H1 (cell line): ENCODE results near the gene ST8SIA3. TPM values are rescaled to one million over a fixed set of nuclear protein-coding genes. Genes with fewer than 3 reads are reported as not detected.

Experiments used
- CTCF ChIA-PET: fragments of 300-600 bp; sonication (Branson Sonifier 250); formaldehyde crosslinking; loops from one replicate; lab custom pipeline; 2021; ENCODE audit not compliant: partially characterized antibody; lab: Charles Lee
- POLR2A ChIA-PET: fragments of 300-600 bp; sonication (Branson Sonifier 250); formaldehyde crosslinking; loops from one replicate; lab custom pipeline; 2021; ENCODE audit warnings: inconsistent platforms; ENCODE audit not compliant: partially characterized antibody; lab: Charles Lee
- DNase-seq, 2 experiments: peaks; one replicate each; pipeline versions ENCODE4 v3.0.0 to v3.0.0-alpha.2; 2010 to 2022; ENCODE audit warnings: low spot score in 2 of 2, low read depth in 1 of 2, mixed read lengths in 1 of 2
- FAIRE-seq: peaks from 2 replicates; lab custom pipeline; 2011; peaks lifted over from hg19 to GRCh38; lab: Jason Lieb, UNC
- H2AFZ ChIP-seq: 2 replicates; pipeline ENCODE4 v1.8.1; 2012; ENCODE audit warnings: low read length, inconsistent platforms
- H2AK5ac ChIP-seq: 2 replicates; pipeline ENCODE4 v1.6.1; 2013; ENCODE audit warnings: low read depth, low read length
- H2BK120ac ChIP-seq: replicated peaks from 2 replicates; pipeline ENCODE3; 2013; ENCODE audit warnings: low read depth, low read length, inconsistent platforms
- H2BK12ac ChIP-seq: 2 replicates; pipeline ENCODE4 v1.6.1; 2013; ENCODE audit warnings: low read depth, low read length
- H2BK15ac ChIP-seq: 2 replicates; pipeline ENCODE4 v1.6.1; 2013; ENCODE audit warnings: low read length
- H2BK20ac ChIP-seq: 2 replicates; pipeline ENCODE4 v1.6.1; 2013; ENCODE audit warnings: low read length
- H2BK5ac ChIP-seq: 2 replicates; pipeline ENCODE4 v1.6.1; 2013; ENCODE audit warnings: low read depth, low read length
- H3K14ac ChIP-seq: 2 replicates; pipeline ENCODE4 v1.6.1; 2013; ENCODE audit warnings: inconsistent platforms; ENCODE audit not compliant: insufficient read length
- H3K18ac ChIP-seq: 2 replicates; pipeline ENCODE4 v1.6.1; 2013; ENCODE audit warnings: low read length; ENCODE audit errors: extremely low read depth
- H3K23ac ChIP-seq: 2 replicates; pipeline ENCODE4 v1.6.1; 2013; ENCODE audit warnings: inconsistent platforms; ENCODE audit not compliant: insufficient read length
- H3K23me2 ChIP-seq: 2 replicates; pipeline ENCODE4 v1.6.1; 2013; ENCODE audit warnings: low read depth, low read length
- H3K27ac ChIP-seq: 2 replicates; pipeline ENCODE4 v1.6.1; 2011; ENCODE audit warnings: low read depth, low read length, inconsistent platforms
- H3K27me3 ChIP-seq, 4 experiments: replicated peaks in 1 of 4; 1 replicate in 1 of 4; 2 replicates in 3 of 4; pipeline versions ENCODE4 v1.6.1 to v1.8.1; 2011 to 2013; ENCODE audit warnings: low read length in 3 of 4, mild to moderate bottlenecking in 3 of 4, inconsistent platforms in 2 of 4, mixed read lengths in 2 of 4, moderate library complexity in 1 of 4; ENCODE audit not compliant: control insufficient read depth in 3 of 4, insufficient read depth in 3 of 4; ENCODE audit errors: extremely low read depth in 1 of 4
- H3K36me3 ChIP-seq, 4 experiments: 2 replicates each; pipeline versions ENCODE4 v1.6.1 to v1.8.1; 2011 to 2013; ENCODE audit warnings: mild to moderate bottlenecking in 4 of 4, low read length in 3 of 4, moderate library complexity in 2 of 4, control low read depth in 1 of 4, inconsistent platforms in 1 of 4; ENCODE audit not compliant: insufficient read depth in 4 of 4, control insufficient read depth in 2 of 4
- H3K4ac ChIP-seq: replicated peaks from 2 replicates; pipeline ENCODE3; 2013; ENCODE audit warnings: low read length, low read depth, mixed read lengths, inconsistent platforms; ENCODE audit not compliant: insufficient read length
- H3K4me1 ChIP-seq, 4 experiments: replicated peaks in 1 of 4; 1 replicate in 1 of 4; 2 replicates in 3 of 4; pipeline versions ENCODE4 v1.6.1 to v1.8.1; 2011 to 2013; ENCODE audit warnings: low read length in 3 of 4, inconsistent platforms in 2 of 4, mixed read lengths in 1 of 4; ENCODE audit not compliant: insufficient read depth in 4 of 4, control insufficient read depth in 3 of 4
- H3K4me2 ChIP-seq, 2 experiments: 2 replicates each; pipeline versions ENCODE4 v1.6.1 to v1.8.1; 2011 to 2013; ENCODE audit warnings: low read depth in 2 of 2, low read length in 2 of 2, control low read depth in 1 of 2, inconsistent platforms in 1 of 2, mild to moderate bottlenecking in 1 of 2; ENCODE audit not compliant: insufficient read depth in 1 of 2
- H3K4me3 ChIP-seq, 4 experiments: fragments of 200-600, 300-600 bp in 1 of 4; sonication (generic), shearing (Covaris generic), sonication (Bioruptor Twin) in 1 of 4; 2 replicates each; pipeline versions ENCODE4 v1.5.1 to v1.8.1; 2011 to 2016; ENCODE audit warnings: low read length in 4 of 4, low read depth in 3 of 4, control low read depth in 2 of 4, inconsistent platforms in 2 of 4, mild to moderate bottlenecking in 2 of 4, mixed read lengths in 1 of 4, moderate library complexity in 1 of 4; ENCODE audit not compliant: insufficient read depth in 2 of 4; ENCODE audit errors: extremely low read depth in 1 of 4
- H3K56ac ChIP-seq: replicated peaks from 2 replicates; pipeline ENCODE3; 2013; ENCODE audit warnings: low read depth, mild to moderate bottlenecking, mixed read lengths, low read length, inconsistent platforms; ENCODE audit not compliant: insufficient read length
- H3K79me1 ChIP-seq: 2 replicates; pipeline ENCODE4 v1.6.1; 2013; ENCODE audit warnings: low read depth, low read length, control low read depth
- H3K79me2 ChIP-seq, 2 experiments: 2 replicates each; pipeline versions ENCODE4 v1.6.1 to v1.8.1; 2012 to 2013; ENCODE audit warnings: low read length in 2 of 2, mild to moderate bottlenecking in 2 of 2, inconsistent platforms in 1 of 2; ENCODE audit not compliant: insufficient read depth in 2 of 2, control insufficient read depth in 1 of 2
- H3K9ac ChIP-seq, 4 experiments: replicated peaks in 1 of 4; 1 replicate in 1 of 4; 2 replicates in 3 of 4; pipeline versions ENCODE4 v1.6.1 to v1.8.1; 2011 to 2013; ENCODE audit warnings: low read depth in 3 of 4, low read length in 3 of 4, control low read depth in 2 of 4, mild to moderate bottlenecking in 2 of 4, moderate library complexity in 2 of 4, inconsistent platforms in 1 of 4; ENCODE audit errors: extremely low read depth in 1 of 4
- H3K9me3 ChIP-seq, 2 experiments: 2 replicates each; pipeline versions ENCODE4 v1.6.1 to v1.8.1; 2012 to 2013; ENCODE audit warnings: mild to moderate bottlenecking in 2 of 2, moderate library complexity in 2 of 2, control low read depth in 1 of 2, inconsistent platforms in 1 of 2, low read depth in 1 of 2, low read length in 1 of 2, mixed read lengths in 1 of 2; ENCODE audit not compliant: insufficient read depth in 2 of 2
- H4K20me1 ChIP-seq, 2 experiments: replicated peaks in 1 of 2; 2 replicates each; pipeline versions ENCODE3 to v1.8.1; 2011 to 2013; ENCODE audit warnings: inconsistent platforms in 2 of 2, low read length in 2 of 2, mild to moderate bottlenecking in 1 of 2; ENCODE audit not compliant: insufficient read depth in 2 of 2, control insufficient read depth in 1 of 2
- H4K5ac ChIP-seq: 2 replicates; pipeline ENCODE4 v1.6.1; 2013; ENCODE audit warnings: low read length, low read depth, mixed read lengths, inconsistent platforms; ENCODE audit not compliant: insufficient read length
- H4K8ac ChIP-seq: 2 replicates; pipeline ENCODE4 v1.8.0; 2013; ENCODE audit warnings: mild to moderate bottlenecking, moderate library complexity, low read length, inconsistent platforms; ENCODE audit not compliant: insufficient read depth; ENCODE audit errors: extremely low read depth
- H4K91ac ChIP-seq: replicated peaks from 2 replicates; pipeline ENCODE3; 2013; ENCODE audit warnings: low read length, mixed read lengths, inconsistent platforms; ENCODE audit not compliant: insufficient read length
- CHD1 ChIP-seq: IDR thresholded peaks from 2 replicates; pipeline ENCODE4 v1.6.1; 2012; ENCODE audit warnings: low read depth, low read length, improper control_type of control experiment
- EZH2 ChIP-seq: fragments of 200-600 bp; sonication (generic); IDR thresholded peaks from 2 replicates; pipeline ENCODE4 v1.7.1; 2012; ENCODE audit warnings: low read depth, mild to moderate bottlenecking, moderate library complexity, low read length, inconsistent platforms; ENCODE audit not compliant: severe bottlenecking
- HDAC6 ChIP-seq: IDR thresholded peaks from one replicate; pipeline ENCODE4 v1.7.1; 2012; ENCODE audit warnings: low read depth, mild to moderate bottlenecking, inconsistent platforms, low read length, moderate library complexity
- JUND ChIP-seq: IDR thresholded peaks from 2 replicates; pipeline ENCODE4 v1.6.1; 2011; ENCODE audit warnings: mild to moderate bottlenecking, improper control_type of control experiment, low read length
- KDM5A ChIP-seq: fragments of 200-600 bp; IDR thresholded peaks from 2 replicates; pipeline ENCODE4 v1.7.1; 2012; ENCODE audit warnings: mild to moderate bottlenecking, low read length, inconsistent platforms, mixed read lengths
- MAFK ChIP-seq: IDR thresholded peaks from 2 replicates; pipeline ENCODE4 v1.6.1; 2012; ENCODE audit warnings: low read depth, mild to moderate bottlenecking, improper control_type of control experiment, low read length
- POU5F1 ChIP-seq: IDR thresholded peaks from 2 replicates; pipeline ENCODE4 v1.6.1; 2011; ENCODE audit warnings: low read depth, mild to moderate bottlenecking, low read length, moderate library complexity
- RNF2 ChIP-seq: fragments of 200-900, 300-1000 bp; sonication (generic); IDR thresholded peaks from 2 replicates; pipeline ENCODE4 v1.7.1; 2016; ENCODE audit warnings: borderline replicate concordance, low read depth, mild to moderate bottlenecking, antibody characterized with exemption, low read length; ENCODE audit not compliant: poor library complexity, severe bottlenecking; ENCODE audit errors: missing control alignments
- SRF ChIP-seq: IDR thresholded peaks from 2 replicates; pipeline ENCODE4 v1.6.1; 2011; ENCODE audit warnings: mild to moderate bottlenecking, low read depth, low read length, moderate library complexity
- WGBS, 2 experiments: shearing (Covaris generic) in 1 of 2; methylation state at CpG; one replicate each; pipeline versions ENCODE4 v1.1.6 to v1.1.7; 2013 to 2015; ENCODE audit warnings: low lambda C conversion rate in 2 of 2, mixed read lengths in 2 of 2, inconsistent platforms in 1 of 2, low coverage in 1 of 2, missing lambda C conversion rate in 1 of 2; ENCODE audit not compliant: insufficient replicate concordance in 2 of 2, insufficient coverage in 1 of 2, insufficient read length in 1 of 2; ENCODE audit errors: extremely low coverage in 1 of 2, missing lambda C conversion rate in 1 of 2; 5-methylcytosine and 5-hydroxymethylcytosine counted together
- polyA plus RNA-seq, 7 experiments: library from polyadenylated mRNA; depleted of rRNA in 3 of 7; stranded (reverse) in 5 of 7; unstranded in 2 of 7; fragments of >200 nt in 5 of 7; fragments of 200-250 nt in 2 of 7; gene quantifications; 1 replicate in 5 of 7; 2 replicates in 1 of 7; 4 replicates in 1 of 7; pipeline versions ENCODE4 v1.2.1 to v1.2.3, GENCODE V29; 2011 to 2013; ENCODE audit warnings: missing spikeins in 2 of 7, mixed read lengths in 2 of 7
- total RNA-seq: library from RNA; stranded (reverse); fragmentation: NEBNext Ultra II Directional; extraction: Animal tissue kit (Norgen Biotek cat#: 25700); gene quantifications from 2 replicates; pipeline ENCODE4 v1.2.1, GENCODE V29; 2021

The ST8SIA3 gene
- total and polyA plus RNA-seq, 2 of the 8 experiments (the other 6 are each of a cell fraction or from before 2014, with no cell fraction given): 1.2 to 3.7 TPM

GRCh38 chr18:57325491-57326166 lies 26.7 kb upstream of the ST8SIA3 start:
- Histone ChIP-seq H3K36me3 (no peaks in the 10 kb centered on the region), H3K27me3 (no peaks in the 10 kb centered on the region), H4K5ac (no peak overlapping the region), H2BK15ac (no peak overlapping the region), H2BK120ac (no peak overlapping the region), H2BK5ac (no peak overlapping the region), H2BK20ac (no peak overlapping the region), H3K4me1 (no peaks in the 10 kb centered on the region), H2AFZ (no peak overlapping the region), H3K4me2 (no peak overlapping the region), H3K79me2 (no peaks in the 10 kb centered on the region), H3K18ac (no peak overlapping the region), H3K23me2 (no peaks in the 10 kb centered on the region; the same call in 1 of the 2 replicates), H3K9me3 (no peaks in the 10 kb centered on the region), H4K8ac (no peak overlapping the region), H4K91ac (no peak overlapping the region), H3K56ac (no peak overlapping the region), H4K20me1 (no peaks in the 10 kb centered on the region), H3K4me3 (no peak overlapping the region), H2AK5ac (no peak overlapping the region), H3K79me1 (no peaks in the 10 kb centered on the region), H3K27ac (no peak overlapping the region), H3K9ac (no peak overlapping the region), H3K14ac (no peak overlapping the region)
- WGBS, 2 experiments: 90% methylated on average over 1 of the region's 1 CpG; no CpG with 5 or more reads in 1 of the 2 experiments
- ChIA-PET POLR2A (no interaction called here), CTCF (no interaction called here)
- DNase-seq: no peak
- no peak for FAIRE-seq
- TF ChIP-seq MAFK (no peak), KDM5A (no peak), RNF2 (no peak), CHD1 (no peak), EZH2 (no peak), HDAC6 (no peak), POU5F1 (no peak), JUND (no peak), SRF (no peak)
- TF ChIP-seq, all 59 proteins: peak for 0
- Histone ChIP-seq H2BK12ac (no peak overlapping the region), H3K23ac (no peak overlapping the region), H3K4ac (no peak overlapping the region)
